ENCODE measurements around the gene ZDHHC16. TPM values are rescaled to one million over a fixed set of nuclear protein-coding genes. Genes with fewer than 3 reads are reported as not detected.

ZDHHC16 gene
- total RNA-seq (ENCODE audit: low replicate concordance): 50.7 and 53.7 TPM in 2 replicates
- long read RNA-seq, partial matches to known transcripts: 7 of 15 reads
- long read RNA-seq, other reads (novel, unspliced or antisense): 7 of 15 reads

GRCh38 chr10:97445722-97446639 lies at the start of gene ZDHHC16, which contains the start of gene EXOSC1:
Gene ZDHHC16 (plus strand): TSS chr10:97446175. CDS start chr10:97451676, 5,501 bp downstream.
Gene EXOSC1 (minus strand): TSS chr10:97446006. CDS start chr10:97445985, 21 bp downstream.
- H3K27ac Mint-ChIP-seq: peak within 1 kb of the TSS; percentile 85
- no peaks in the 10 kb centered on the region for H3K9me3 Mint-ChIP-seq
- DNase-seq (ENCODE audit: extremely low spot score, unreplicated experiment): peak; percentile 89
- peak within 1 kb of the TSS; percentile 98 for H3K4me3 Mint-ChIP-seq
- H3K36me3 Mint-ChIP-seq: peaks cover 11% of the 10 kb centered on the region
- H3K27me3 Mint-ChIP-seq: no peaks in the 10 kb centered on the region
- TF ChIP-seq, protein P1, sequence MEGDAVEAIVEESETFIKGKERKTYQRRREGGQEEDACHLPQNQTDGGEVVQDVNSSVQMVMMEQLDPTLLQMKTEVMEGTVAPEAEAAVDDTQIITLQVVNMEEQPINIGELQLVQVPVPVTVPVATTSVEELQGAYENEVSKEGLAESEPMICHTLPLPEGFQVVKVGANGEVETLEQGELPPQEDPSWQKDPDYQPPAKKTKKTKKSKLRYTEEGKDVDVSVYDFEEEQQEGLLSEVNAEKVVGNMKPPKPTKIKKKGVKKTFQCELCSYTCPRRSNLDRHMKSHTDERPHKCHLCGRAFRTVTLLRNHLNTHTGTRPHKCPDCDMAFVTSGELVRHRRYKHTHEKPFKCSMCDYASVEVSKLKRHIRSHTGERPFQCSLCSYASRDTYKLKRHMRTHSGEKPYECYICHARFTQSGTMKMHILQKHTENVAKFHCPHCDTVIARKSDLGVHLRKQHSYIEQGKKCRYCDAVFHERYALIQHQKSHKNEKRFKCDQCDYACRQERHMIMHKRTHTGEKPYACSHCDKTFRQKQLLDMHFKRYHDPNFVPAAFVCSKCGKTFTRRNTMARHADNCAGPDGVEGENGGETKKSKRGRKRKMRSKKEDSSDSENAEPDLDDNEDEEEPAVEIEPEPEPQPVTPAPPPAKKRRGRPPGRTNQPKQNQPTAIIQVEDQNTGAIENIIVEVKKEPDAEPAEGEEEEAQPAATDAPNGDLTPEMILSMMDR (conservative IDR thresholded peaks at IDR 0.05): no peak
- H3K4me1 Mint-ChIP-seq (ENCODE audit: unreplicated experiment): peaks cover 21% of the 10 kb centered on the region

GRCh38 chr10:97399843-97400545 lies 46.0 kb upstream of the ZDHHC16 start:
- Mint-ChIP-seq H3K36me3 (peaks cover 6% of the 10 kb centered on the region), H3K9me3 (no peaks in the 10 kb centered on the region), H3K4me1 (ENCODE audit: unreplicated experiment) (peaks cover 10% of the 10 kb centered on the region), H3K27ac (peak overlapping the region; percentile 96), H3K4me3 (peak overlapping the region; percentile 97), H3K27me3 (no peaks in the 10 kb centered on the region)
- TF ChIP-seq, protein P1 (conservative IDR thresholded peaks at IDR 0.05): no peak
- DNase-seq (ENCODE audit: extremely low spot score, unreplicated experiment): no peak

GRCh38 chr10:97400665-97401454 lies 45.1 kb upstream of the ZDHHC16 start, which contains the start of gene RRP12:
Gene RRP12 (minus strand): TSS chr10:97401340. CDS start chr10:97401231, 109 bp downstream.
- no peaks in the 10 kb centered on the region for H3K27me3 Mint-ChIP-seq
- H3K4me3 Mint-ChIP-seq: peak within 1 kb of the TSS; percentile 97
- no peaks in the 10 kb centered on the region for H3K9me3 Mint-ChIP-seq

DNA sequence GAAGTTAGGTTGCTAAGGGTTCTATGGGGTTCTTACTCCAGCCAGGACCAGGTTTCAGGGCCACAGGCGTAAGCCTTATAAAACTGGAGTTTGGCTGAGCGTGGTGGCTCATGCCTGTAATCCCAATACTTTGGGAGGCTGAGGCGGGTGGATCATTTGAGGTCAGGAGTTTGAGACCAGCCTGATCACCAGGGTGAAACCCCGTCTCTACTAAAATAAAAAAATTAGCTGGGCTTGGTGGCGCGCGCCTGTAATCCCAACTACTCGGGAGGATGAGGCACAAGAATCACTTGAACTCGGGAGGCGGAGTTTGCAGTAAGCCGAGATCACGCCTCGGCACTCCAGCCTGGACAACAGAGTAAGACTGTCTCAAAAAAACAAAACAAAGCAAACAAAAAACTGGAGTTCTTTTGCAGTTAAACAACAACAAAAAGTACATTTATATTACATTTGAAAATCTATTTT lies 44.5 kb upstream of the ZDHHC16 start:
- peak overlapping the region; percentile 96 for H3K27ac Mint-ChIP-seq
- peaks cover 10% of the 10 kb centered on the region for H3K4me1 Mint-ChIP-seq (ENCODE audit: unreplicated experiment)
- no peak for DNase-seq (ENCODE audit: extremely low spot score, unreplicated experiment)
- no peaks in the 10 kb centered on the region for H3K36me3 Mint-ChIP-seq
- H3K9me3 Mint-ChIP-seq: no peaks in the 10 kb centered on the region
- H3K4me3 Mint-ChIP-seq: peak overlapping the region; percentile 97
- TF ChIP-seq, protein P1 (conservative IDR thresholded peaks at IDR 0.05): no peak
- no peaks in the 10 kb centered on the region for H3K27me3 Mint-ChIP-seq

More at GRCh38 chr10:97400665-97401454, 45.1 kb upstream of the ZDHHC16 start, which contains the start of gene RRP12:
- TF ChIP-seq, protein P1 (conservative IDR thresholded peaks at IDR 0.05): peak; percentile 23
- peak; percentile 77 for DNase-seq (ENCODE audit: extremely low spot score, unreplicated experiment)
- Mint-ChIP-seq H3K36me3 (peaks cover 6% of the 10 kb centered on the region), H3K27ac (peak within 1 kb of the TSS; percentile 96), H3K4me1 (ENCODE audit: unreplicated experiment) (peaks cover 10% of the 10 kb centered on the region)

DNA sequence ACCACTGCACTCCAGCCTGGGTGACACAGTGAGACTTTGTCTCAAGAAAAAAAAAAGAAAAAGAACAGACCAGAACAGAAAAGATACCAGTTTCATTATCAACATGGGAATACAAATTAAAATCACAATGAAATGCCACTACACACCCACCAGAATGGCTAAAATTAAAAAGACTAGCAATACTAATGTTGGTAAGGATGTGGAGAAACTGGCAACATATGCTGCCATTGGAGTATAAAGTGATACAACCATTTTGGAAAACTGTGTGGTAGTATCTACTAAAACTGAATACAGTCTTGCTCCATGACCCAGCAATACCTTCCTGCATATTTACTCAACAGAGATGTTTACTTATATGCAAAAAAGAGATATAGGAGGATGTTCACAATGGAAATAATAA lies 41.9 kb upstream of the ZDHHC16 start:
- H3K4me3 Mint-ChIP-seq: no peak overlapping the region
- H3K4me1 Mint-ChIP-seq (ENCODE audit: unreplicated experiment): peaks cover 19% of the 10 kb centered on the region
- TF ChIP-seq, protein P1 (conservative IDR thresholded peaks at IDR 0.05): no peak
- H3K27me3 Mint-ChIP-seq: no peaks in the 10 kb centered on the region
- DNase-seq (ENCODE audit: extremely low spot score, unreplicated experiment): no peak
- no peak overlapping the region for H3K27ac Mint-ChIP-seq
- no peaks in the 10 kb centered on the region for H3K9me3 Mint-ChIP-seq
- H3K36me3 Mint-ChIP-seq: no peaks in the 10 kb centered on the region
